Right ventricle myocardium superior (tissue), 1 donor: ENCODE measurements around the gene VSIG10. TPM values are rescaled to one million over a fixed set of nuclear protein-coding genes. Genes with fewer than 3 reads are reported as not detected.
"Not testable (repeated sequence)": the region's sequence is repeated elsewhere in the genome, so short reads cannot be mapped to it uniquely, and the experiment has no call there.

ENCODE experiments used
- ATAC-seq: fragments of 200-7000 bp; cut with Tn5 transposase; one replicate; pipeline ENCODE4 v1.9.1; 2020; ENCODE audit warnings: mild to moderate bottlenecking; ENCODE audit not compliant: poor library complexity
- DNase-seq: peaks from one replicate; pipeline ENCODE4 v3.0.0-alpha.2; 2020
- intact Hi-C: fragments of 100-400 bp; cut with DNase I; formaldehyde crosslinking; loops from one replicate; pipeline ENCODE4 v1.11.2; 2022
- long read RNA-seq: library from polyadenylated mRNA; unstranded; transcript quantifications from one replicate; pipeline ENCODE4 v2.0.0, GENCODE V29; 2021
- total RNA-seq: library from RNA; stranded (reverse); fragmentation: NEBNext Ultra II Directional; extraction: Animal tissue kit (Norgen Biotek cat#: 25700); gene quantifications from one replicate; pipeline ENCODE4 v1.2.1, GENCODE V29; 2021
- donor health status: DM: no; HTN: yes; CAD: no; lungs with severe emphysema.

The VSIG10 gene, protein sequence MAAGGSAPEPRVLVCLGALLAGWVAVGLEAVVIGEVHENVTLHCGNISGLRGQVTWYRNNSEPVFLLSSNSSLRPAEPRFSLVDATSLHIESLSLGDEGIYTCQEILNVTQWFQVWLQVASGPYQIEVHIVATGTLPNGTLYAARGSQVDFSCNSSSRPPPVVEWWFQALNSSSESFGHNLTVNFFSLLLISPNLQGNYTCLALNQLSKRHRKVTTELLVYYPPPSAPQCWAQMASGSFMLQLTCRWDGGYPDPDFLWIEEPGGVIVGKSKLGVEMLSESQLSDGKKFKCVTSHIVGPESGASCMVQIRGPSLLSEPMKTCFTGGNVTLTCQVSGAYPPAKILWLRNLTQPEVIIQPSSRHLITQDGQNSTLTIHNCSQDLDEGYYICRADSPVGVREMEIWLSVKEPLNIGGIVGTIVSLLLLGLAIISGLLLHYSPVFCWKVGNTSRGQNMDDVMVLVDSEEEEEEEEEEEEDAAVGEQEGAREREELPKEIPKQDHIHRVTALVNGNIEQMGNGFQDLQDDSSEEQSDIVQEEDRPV
- 12.0 TPM for total RNA-seq
- long read RNA-seq, transcript VSIG10-209 (2 exons, 730 nt), result major isoform, 5 of 6 reads
- long read RNA-seq, partial matches to known transcripts, result 0 of 6 reads
- long read RNA-seq, other reads (novel, unspliced or antisense), result 1 of 6 reads

DNA sequence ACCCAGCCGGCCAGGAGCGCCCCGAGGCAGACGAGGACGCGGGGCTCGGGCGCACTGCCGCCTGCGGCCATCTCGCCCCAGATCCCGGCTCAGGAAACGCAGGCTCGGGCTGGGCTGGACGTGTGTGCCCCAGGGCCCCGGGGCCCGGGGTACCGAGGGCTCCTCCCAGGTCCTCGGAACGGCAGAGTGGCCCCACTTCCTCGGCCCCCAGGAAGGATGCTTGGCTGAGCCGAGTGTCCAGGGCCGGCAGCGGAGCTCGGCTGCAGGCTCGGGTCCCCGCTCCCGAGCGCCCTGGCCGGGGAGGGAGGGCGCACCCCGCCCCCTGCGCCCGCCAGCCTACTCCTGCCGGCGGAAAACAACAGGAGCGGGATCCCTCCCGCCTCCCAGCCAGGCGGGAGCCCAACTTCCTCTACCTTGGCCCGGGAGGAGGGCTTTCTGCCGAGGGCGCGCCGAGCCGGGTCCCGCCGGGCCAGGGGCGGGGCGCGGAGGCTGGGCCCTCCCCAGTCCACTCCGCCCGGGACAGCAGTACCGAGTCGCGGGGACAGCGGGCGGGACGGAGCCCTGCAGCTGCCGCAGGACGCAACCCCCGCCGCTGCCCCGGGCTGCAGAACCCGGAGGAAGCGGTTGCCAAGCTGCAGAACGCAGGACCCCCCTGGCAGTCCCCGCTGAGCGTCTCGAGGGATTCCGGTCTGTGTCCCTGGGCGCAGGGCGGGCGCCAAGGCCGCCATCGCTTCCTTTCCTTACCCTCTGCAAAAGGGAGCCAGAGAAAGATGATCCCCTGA, at the start of gene VSIG10:
TSS of gene VSIG10 (minus strand) at position 411 of the 782 bp plus-strand sequence. CDS start at position 71, 340 bp downstream.
- peak; percentile 97 for ATAC-seq
- DNase-seq, result peak; percentile 86
- intact Hi-C loops, result loop anchor here (10.0 kb wide), 1 partner anchor 229 kb away; no protein-coding TSS in a partner anchor

DNA sequence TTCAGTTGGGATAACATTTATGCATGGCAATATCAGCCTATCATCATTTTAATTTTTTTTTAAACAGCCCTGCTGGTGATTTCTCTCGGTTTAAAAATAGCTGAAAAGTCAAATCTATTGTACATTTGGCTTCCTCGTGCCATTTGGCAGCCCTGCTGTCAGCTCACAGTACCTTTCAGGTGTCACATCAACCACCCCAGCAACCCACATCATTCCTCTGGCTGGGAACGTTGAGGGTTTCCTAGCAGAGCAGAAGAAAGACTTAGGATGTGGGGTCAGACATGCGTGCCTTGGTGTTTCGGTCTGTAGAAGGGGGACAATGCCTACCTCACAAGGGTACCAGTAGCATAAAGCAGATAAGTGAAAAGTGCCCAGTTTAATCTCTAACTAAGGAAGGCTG, 47.9 kb upstream of the VSIG10 start:
- no peak for DNase-seq
- no peak for ATAC-seq
- intact Hi-C loops, result no loop called here

DNA sequence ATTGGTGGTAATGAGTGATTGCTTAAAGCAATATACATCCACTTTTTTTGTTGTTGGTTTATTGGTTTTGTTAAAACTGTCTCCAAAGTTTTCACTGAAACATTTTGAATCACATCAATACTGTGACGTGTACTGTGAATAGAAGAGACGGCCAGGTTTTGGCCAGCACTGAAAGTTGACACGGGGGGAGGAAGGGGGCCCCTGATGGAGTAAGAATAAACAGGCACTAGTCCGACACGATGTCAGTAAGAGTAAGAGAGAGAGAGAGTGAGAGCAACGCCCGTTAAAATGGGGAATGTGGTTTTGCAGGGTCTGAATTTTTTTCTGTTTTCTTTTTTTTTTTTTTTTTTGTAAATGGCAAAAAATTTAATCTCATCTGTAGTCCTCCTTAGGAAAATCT, 46.8 kb upstream of the VSIG10 start:
- intact Hi-C loops, result no loop called here
- DNase-seq, result no peak
- ATAC-seq, result peak; percentile 68

DNA sequence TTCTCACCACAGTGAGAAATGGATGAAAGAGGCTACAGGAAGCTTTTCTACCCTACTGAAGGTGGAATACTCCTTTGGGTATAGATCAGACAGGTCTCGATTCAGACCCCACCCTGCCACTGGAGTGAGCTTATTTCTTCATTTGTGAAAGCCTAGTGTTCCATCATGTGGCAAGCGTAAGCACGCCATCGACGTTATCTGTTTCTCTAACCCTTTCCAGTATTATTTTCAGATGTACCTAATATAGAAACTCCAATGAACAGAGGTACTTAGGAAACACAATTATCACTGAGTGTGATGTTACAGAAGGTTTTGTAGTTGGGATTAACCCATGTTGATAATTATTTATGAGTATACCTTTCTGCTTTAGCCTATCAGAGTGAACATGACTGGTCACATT, 44.5 kb upstream of the VSIG10 start:
- peak; percentile 53 for ATAC-seq
- intact Hi-C loops, result no loop called here
- DNase-seq, result no peak

DNA sequence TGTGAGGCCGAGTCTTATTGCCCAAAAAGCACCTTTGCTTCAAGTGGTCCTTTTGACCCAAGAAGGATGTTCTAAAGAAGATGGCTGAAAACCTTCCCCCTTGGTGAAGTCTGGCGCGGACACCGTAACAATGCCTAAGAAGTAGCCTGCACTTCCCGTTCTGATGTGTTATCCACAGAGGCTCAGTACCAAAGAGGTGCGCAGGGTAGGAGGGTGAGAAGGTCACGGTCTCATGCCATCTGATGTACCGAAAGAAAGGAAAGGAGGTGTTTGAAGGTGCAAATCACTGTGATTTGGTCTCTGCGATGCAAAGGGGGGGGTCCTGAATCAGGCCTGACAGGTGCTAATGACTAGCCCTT, 42.0 kb upstream of the VSIG10 start:
- ATAC-seq (no peak), DNase-seq (no peak)
- intact Hi-C loops, result no loop called here

DNA sequence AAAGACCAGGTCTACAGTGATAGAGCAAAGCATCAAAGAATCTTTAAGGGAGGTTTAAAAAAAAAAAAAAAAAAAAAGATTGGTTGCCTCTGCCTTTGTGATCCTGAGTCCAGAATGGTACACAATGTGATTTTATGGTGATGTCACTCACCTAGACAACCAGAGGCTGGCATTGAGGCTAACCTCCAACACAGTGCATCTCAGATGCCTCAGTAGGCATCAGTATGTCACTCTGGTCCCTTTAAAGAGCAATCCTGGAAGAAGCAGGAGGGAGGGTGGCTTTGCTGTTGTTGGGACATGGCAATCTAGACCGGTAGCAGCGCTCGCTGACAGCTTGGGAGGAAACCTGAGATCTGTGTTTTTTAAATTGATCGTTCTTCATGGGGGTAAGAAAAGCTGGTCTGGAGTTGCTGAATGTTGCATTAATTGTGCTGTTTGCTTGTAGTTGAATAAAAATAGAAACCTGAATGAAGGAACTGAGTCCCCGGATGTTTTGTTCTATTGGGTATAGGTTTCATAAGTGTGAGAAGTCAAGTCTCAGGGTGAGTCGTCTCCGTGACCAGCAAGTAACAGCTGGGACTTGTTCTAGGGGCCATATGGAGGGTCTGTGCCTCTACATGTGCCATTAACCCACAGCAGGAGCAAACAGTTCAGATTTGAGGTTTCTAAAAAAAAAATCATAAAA, 41.4 kb upstream of the VSIG10 start:
- DNase-seq, result no peak
- intact Hi-C loops, result no loop called here
- ATAC-seq, result no peak

DNA sequence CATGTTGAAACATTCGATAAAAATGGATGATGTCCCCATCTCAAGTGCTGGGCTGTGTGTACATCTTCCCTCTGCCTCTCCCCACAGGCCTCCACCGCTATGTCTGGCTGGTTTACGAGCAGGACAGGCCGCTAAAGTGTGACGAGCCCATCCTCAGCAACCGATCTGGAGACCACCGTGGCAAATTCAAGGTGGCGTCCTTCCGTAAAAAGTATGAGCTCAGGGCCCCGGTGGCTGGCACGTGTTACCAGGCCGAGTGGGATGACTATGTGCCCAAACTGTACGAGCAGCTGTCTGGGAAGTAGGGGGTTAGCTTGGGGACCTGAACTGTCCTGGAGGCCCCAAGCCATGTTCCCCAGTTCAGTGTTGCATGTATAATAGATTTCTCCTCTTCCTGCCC, 40.7 kb upstream of the VSIG10 start:
- DNase-seq (no peak), ATAC-seq (no peak)
- intact Hi-C loops, result no loop called here

DNA sequence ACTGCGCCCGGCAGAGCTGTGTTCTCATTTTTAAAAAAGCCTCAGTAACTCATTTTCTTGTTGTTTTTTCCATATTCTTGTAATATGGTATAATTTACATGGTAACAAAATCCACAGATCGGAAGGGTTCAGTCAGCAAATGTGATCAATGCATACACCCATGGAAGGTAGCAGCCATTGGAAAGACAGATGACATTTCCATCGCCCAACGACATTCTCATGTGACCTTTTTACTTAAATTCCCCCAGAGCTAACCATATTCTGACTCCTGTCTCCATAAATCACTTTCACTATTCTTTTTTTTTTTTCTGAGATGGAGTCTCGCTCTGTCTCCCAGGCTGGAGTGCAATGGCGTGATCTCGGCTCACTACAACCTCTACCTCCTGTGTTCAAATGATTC, 37.0 kb upstream of the VSIG10 start:
- ATAC-seq (no peak), DNase-seq (no peak)
- intact Hi-C loops, result no loop called here

DNA sequence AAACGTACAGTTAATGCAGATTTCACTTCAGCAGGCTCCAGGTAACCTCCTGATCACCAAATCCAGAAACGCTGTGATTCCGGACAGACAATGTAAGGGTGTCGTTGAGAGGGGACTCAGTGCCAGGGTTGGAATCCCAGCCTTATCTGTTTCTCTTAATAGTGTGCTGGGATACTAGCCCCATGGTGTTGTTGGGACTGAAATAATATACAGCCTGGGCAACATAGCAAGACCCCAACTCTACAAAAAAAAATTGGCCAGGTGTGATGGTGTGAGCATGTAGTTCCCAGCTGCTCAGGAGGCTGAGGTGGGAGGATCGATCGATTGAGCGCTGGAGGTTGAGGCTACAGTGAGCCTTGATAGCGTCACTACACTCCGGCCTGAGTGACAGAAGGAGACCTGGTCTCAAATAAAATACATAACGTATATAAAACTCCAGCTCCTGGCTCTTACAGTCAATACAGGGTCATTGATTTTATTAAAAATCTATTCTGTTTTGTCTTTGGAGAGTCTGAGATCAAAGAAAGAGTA, 33.4 kb upstream of the VSIG10 start:
- intact Hi-C loops, result loop anchor here (10.0 kb wide), 1 partner anchor 238 kb away; the partner anchor contains the start of genes SUDS3 and TAOK3
- DNase-seq, result no peak
- no peak for ATAC-seq

DNA sequence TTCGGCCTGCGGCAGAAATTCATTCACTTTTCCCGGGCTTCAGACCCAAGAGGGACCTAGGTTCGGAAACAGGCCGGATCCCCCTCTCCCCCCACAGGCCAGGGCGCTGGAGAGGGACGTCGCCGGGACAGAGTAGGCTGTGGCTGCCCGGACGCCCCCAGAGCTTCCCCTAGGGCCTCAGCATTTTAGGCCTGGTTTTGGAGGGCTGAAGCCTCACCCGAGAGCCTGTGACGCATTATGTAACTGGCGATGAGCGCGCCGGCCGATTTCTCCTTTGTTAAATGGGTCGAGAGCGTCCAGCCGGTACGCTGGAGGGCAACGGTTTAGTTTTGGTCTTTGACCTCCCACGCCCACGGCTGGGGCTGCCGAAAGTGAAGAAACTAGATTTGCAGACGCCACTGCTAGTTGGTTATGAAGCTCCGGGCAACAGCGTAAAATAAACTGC, 32.8 kb upstream of the VSIG10 start:
- intact Hi-C loops, result loop anchor here (10.0 kb wide), 1 partner anchor 238 kb away; the partner anchor contains the start of genes SUDS3 and TAOK3
- ATAC-seq, result peak; percentile 49
- DNase-seq, result peak; percentile 72

DNA sequence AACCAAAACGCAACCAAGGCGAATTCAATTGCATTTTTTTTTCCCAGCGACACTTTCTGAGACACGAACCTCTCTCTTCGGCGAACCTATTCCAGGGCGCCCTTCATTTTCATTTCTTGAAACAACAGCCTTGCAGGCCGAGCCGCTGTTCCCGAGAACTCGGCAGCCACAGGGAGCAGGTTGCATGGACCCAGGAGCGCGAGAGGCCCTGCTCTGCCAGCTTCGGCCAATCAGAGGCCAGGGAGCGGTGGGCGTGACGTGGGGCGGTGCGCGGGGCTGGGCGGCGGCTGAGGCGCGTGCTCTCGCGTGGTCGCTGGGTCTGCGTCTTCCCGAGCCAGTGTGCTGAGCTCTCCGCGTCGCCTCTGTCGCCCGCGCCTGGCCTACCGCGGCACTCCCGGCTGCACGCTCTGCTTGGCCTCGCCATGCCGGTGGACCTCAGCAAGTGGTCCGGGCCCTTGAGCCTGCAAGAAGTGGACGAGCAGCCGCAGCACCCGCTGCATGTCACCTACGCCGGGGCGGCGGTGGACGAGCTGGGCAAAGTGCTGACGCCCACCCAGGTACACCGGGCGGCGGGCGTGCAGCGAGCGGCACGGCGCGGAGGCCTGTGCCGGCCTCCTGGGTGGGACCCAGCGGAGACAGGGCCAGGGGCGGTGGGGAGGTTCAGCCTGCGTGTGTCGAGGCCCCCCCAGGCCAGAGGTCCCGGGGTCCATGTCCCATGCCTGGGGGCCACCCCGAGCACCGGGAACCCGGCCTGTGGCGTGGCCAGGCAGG, 32.2 kb upstream of the VSIG10 start, which contains the start of gene PEBP1:
TSS of gene PEBP1 (plus strand) at position 337 of the 771 bp plus-strand sequence. CDS start at position 423, 86 bp downstream.
- intact Hi-C loops, result loop anchor here (10.0 kb wide), 1 partner anchor 239 kb away; the partner anchor contains the start of genes SUDS3 and TAOK3
- ATAC-seq (peak; percentile 99), DNase-seq (peak; percentile 97)

DNA sequence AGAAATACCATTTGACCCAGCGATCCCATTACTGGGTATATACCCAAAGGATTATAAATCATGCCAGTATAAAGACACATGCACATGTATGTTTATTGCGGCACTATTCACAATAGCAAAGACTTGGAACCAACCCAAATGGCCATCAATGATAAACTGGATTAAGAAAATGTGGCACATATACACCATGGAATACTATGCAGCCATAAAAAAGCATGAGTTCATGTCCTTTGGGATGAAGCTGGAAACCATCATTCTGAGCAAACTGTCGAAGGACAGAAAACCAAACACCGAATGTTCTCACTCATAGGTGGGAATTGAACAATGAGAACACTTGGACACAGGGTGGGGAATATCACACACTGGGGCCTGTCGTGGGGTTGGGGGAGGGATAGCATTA, 25.6 kb upstream of the VSIG10 start:
- ATAC-seq, DNase-seq, intact Hi-C loops: not testable (repeated sequence)

DNA sequence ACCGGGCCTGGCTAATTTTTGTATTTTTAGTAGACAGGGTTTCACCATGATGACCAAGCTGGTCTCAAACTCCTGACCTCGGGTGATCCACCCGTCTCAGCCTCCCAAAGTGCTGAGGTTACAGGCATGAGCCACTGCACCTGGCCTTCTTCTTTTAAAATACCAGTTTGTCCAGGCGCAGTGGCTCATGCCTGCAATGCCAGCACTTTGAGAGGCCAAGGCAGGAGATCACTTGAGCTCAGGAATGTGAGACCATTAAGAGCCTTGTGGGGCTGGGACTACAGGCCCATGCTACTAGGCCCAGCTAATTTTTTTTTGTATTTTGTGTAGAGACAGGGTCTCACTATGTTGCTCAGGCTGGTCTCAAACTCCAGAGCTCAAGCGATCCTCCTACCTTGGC, 24.1 kb upstream of the VSIG10 start:
- ATAC-seq (no peak), DNase-seq (no peak)
- intact Hi-C loops, result no loop called here

DNA sequence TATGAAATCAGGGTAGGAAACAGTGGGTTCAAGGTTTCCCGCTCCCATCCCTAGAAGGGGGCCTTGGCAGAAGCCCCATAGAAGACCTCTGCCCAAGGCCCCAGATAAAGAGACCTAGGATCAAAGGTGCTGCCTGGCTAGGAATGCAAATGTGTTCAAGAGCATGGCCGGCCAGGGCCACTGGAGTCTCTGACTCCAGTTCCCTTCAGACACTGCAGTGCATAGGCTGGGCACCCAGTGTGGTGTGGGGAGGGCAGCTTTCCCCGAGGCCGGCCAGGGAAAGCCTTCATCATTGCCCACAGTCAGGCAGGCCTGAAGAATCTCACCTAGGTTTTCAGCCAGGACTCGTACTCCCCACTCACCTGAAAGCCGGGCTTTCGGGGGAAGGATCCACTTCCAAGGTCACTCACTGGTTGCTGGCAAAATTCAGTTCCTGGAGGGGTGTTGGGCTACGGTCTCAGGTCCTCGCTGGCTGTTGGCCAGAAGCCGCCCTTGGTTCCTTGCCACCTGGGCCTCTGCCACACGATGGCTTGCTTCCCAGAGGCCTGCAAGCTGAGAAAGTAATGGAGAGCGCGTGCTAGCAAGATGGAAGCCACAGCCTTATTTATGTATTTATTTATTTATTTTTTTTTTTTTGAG, 22.4 kb upstream of the VSIG10 start:
- intact Hi-C loops, result no loop called here
- DNase-seq (peak; percentile 80), ATAC-seq (peak; percentile 84)

DNA sequence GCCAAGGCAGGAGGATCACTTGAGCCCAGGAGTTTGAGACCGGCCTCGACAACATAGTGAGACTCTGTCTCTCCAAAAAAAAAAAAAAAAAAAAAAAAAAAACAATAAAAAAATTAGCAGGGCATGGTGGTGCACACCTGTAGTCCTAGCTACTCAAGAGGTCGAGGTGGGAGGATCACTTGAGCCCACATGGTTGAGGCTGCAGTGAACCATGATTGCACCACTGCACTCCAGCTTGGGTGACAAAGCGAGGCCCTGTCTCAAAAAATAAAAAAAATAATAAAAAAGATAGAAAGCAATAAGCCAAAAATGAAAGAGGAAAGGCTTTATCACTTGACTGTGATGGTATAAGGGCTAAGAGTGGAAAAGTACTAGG, 21.9 kb upstream of the VSIG10 start:
- intact Hi-C loops, result no loop called here

DNA sequence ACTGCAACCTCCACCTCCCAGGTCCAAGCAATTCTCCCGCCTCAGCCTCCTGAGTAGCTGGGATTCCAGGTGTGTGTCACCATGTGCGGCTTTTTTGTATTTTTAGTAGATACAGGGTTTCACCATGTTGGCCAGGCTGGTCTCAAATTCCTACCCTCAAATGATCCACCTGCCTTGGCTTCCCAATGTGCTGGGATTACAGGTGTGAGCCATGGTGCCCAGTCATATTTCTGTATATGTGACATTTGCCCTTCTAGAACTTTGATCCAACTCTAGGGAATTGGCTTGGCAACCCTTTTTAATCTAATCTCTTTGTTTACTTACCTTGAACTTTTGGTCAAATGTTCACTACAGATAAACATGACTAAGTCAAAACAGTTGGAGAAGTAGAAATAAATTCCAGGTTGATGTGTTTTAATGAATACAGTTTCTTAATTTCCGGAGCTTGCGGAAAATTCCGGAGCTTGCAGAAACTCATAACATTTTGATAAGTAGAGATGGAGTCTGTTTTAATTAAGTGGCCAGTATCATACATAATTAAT, 20.6 kb upstream of the VSIG10 start:
- intact Hi-C loops, result no loop called here
- no peak for DNase-seq
- ATAC-seq, result no peak

More for the DNA sequence above, 21.9 kb upstream of the VSIG10 start:
- DNase-seq (no peak), ATAC-seq (no peak)

DNA sequence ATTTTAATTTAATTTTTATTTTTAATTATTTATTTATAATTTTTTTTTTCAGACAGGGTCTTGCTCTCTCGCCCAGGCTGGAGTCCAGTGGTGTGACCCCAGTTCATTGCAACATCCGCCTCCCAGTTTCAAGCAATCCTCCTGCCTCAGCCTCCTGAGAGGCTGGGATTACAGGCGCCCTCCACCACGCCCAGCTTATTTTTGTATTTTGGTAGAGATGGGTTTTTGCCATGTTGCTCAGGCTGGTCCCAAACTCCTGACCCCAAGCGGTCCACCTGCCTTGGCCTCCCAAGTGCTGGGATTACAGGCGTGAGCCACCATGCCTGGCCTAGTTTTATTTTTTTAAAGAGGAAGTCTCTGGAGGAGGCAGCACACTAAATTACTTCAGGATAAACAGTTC, 18.5 kb upstream of the VSIG10 start:
- intact Hi-C loops, result no loop called here
- no peak for DNase-seq
- ATAC-seq, result no peak
